ENCODE measurements around the gene SHROOM4.

GRCh38 chrX:50813843-50814661 lies at the start of gene SHROOM4:
- TF ChIP-seq TEAD4 (IDR thresholded peaks at IDR 0.05) = no peak
- no peak for TF ChIP-seq CEBPB (IDR thresholded peaks at IDR 0.05)

Data from Ishikawa (cell line).